WERI-Rb-1 (cell line): ENCODE results near the gene EMC9.

Experiments
- DNase-seq: peaks from one replicate; pipeline ENCODE4 v3.0.0-alpha.2; 2020
- H3K27ac ChIP-seq: fragments of 250-450 bp; sonication (Bioruptor Pico); 2 replicates; pipeline ENCODE4 v1.5.1; 2020; ENCODE audit warnings: mild to moderate bottlenecking, moderate library complexity
- H3K27me3 ChIP-seq: fragments of 250-450 bp; sonication (Bioruptor Pico); 2 replicates; pipeline ENCODE4 v1.5.1; 2021; ENCODE audit warnings: mild to moderate bottlenecking, low read depth, moderate library complexity; ENCODE audit not compliant: insufficient read depth, severe bottlenecking
- H3K36me3 ChIP-seq: fragments of 250-450 bp; sonication (Bioruptor Pico); 2 replicates; pipeline ENCODE4 v1.5.1; 2020; ENCODE audit warnings: mild to moderate bottlenecking, moderate library complexity
- H3K4me3 ChIP-seq: 2 replicates; pipeline ENCODE4 v1.5.1; 2011; ENCODE audit warnings: low read depth, mild to moderate bottlenecking, control low read depth, low read length
- H3K9me3 ChIP-seq: fragments of 250-450 bp; sonication (Bioruptor Pico); 2 replicates; pipeline ENCODE4 v1.5.1; 2021; ENCODE audit warnings: mild to moderate bottlenecking, moderate library complexity; ENCODE audit not compliant: severe bottlenecking
- CTCF ChIP-seq: IDR thresholded peaks from 2 replicates; pipeline ENCODE4 v1.5.1; 2011; ENCODE audit warnings: low read depth, mild to moderate bottlenecking, control low read depth, inconsistent platforms, low read length

EMC9 gene

GRCh38 chr14:24122898-24123297, 18.5 kb downstream of the EMC9 start:
- Histone ChIP-seq H3K4me3 (no peak overlapping the region), H3K27ac (no peak overlapping the region), H3K9me3 (no peaks in the 10 kb centered on the region), H3K27me3 (no peaks in the 10 kb centered on the region), H3K36me3 (peaks cover 40% of the 10 kb centered on the region)
- TF ChIP-seq CTCF = no peak
- DNase-seq = no peak

GRCh38 chr14:24122416-24122815, 19.0 kb downstream of the EMC9 start:
- H3K36me3 ChIP-seq = peaks cover 45% of the 10 kb centered on the region

GRCh38 chr14:24121210-24121609, 20.2 kb downstream of the EMC9 start:
- Histone ChIP-seq H3K27ac (no peak overlapping the region), H3K4me3 (no peak overlapping the region), H3K36me3 (peaks cover 57% of the 10 kb centered on the region), H3K27me3 (no peaks in the 10 kb centered on the region), H3K9me3 (no peaks in the 10 kb centered on the region)
- DNase-seq = no peak
- TF ChIP-seq CTCF = no peak

More at GRCh38 chr14:24122416-24122815, 19.0 kb downstream of the EMC9 start:
- H3K9me3 ChIP-seq = no peaks in the 10 kb centered on the region
- no peak overlapping the region for H3K4me3 ChIP-seq
- no peak for TF ChIP-seq CTCF
- DNase-seq = no peak
- no peaks in the 10 kb centered on the region for H3K27me3 ChIP-seq
- H3K27ac ChIP-seq = no peak overlapping the region

GRCh38 chr14:24119691-24120090, 21.7 kb downstream of the EMC9 start:
- no peak for TF ChIP-seq CTCF
- no peak overlapping the region for H3K27ac ChIP-seq
- no peak overlapping the region for H3K4me3 ChIP-seq
- no peaks in the 10 kb centered on the region for H3K9me3 ChIP-seq
- DNase-seq = no peak
- no peaks in the 10 kb centered on the region for H3K27me3 ChIP-seq
- peaks cover 57% of the 10 kb centered on the region for H3K36me3 ChIP-seq

- H3K4me3 ChIP-seq = no peak overlapping the region
Measured at GRCh38 chr14:24117179-24117578, 24.2 kb downstream of the EMC9 start.

More at GRCh38 chr14:24117179-24117578, 24.2 kb downstream of the EMC9 start:
- Histone ChIP-seq H3K27me3 (no peaks in the 10 kb centered on the region), H3K27ac (no peak overlapping the region), H3K9me3 (no peaks in the 10 kb centered on the region), H3K36me3 (peaks cover 47% of the 10 kb centered on the region)
- no peak for DNase-seq
- no peak for TF ChIP-seq CTCF
